IPS-20b (cell line): Measurements from ENCODE around the gene KDM2A.
"Not testable (repeated sequence)": the region's sequence is repeated elsewhere in the genome, so short reads cannot be mapped to it uniquely, and the experiment has no call there.

Experiments used
- H3K27ac ChIP-seq: one replicate; pipeline ENCODE4 v1.5.1; 2013; ENCODE audit warnings: low read length
- H3K27me3 ChIP-seq: 2 replicates; pipeline ENCODE4 v1.6.1; 2013; ENCODE audit warnings: mild to moderate bottlenecking, low read length, inconsistent platforms; ENCODE audit not compliant: insufficient read depth
- H3K36me3 ChIP-seq: 2 replicates; pipeline ENCODE4 v1.6.1; 2013; ENCODE audit warnings: low read depth, mild to moderate bottlenecking, inconsistent platforms, low read length, moderate library complexity; ENCODE audit not compliant: insufficient read depth
- H3K4me1 ChIP-seq: 2 replicates; pipeline ENCODE4 v1.6.1; 2013; ENCODE audit warnings: mild to moderate bottlenecking, control low read depth, inconsistent platforms, low read length, moderate library complexity; ENCODE audit not compliant: insufficient read depth
- H3K4me3 ChIP-seq: 2 replicates; pipeline ENCODE4 v1.5.1; 2013; ENCODE audit warnings: mild to moderate bottlenecking, low read length, inconsistent platforms
- H3K9ac ChIP-seq: 2 replicates; pipeline ENCODE4 v1.6.1; 2013; ENCODE audit warnings: low read depth, mild to moderate bottlenecking, inconsistent platforms, low read length, moderate library complexity
- H3K9me3 ChIP-seq: 2 replicates; pipeline ENCODE4 v1.6.1; 2013; ENCODE audit warnings: mild to moderate bottlenecking, low read depth, low read length, inconsistent platforms; ENCODE audit not compliant: insufficient read depth

KDM2A gene

DNA sequence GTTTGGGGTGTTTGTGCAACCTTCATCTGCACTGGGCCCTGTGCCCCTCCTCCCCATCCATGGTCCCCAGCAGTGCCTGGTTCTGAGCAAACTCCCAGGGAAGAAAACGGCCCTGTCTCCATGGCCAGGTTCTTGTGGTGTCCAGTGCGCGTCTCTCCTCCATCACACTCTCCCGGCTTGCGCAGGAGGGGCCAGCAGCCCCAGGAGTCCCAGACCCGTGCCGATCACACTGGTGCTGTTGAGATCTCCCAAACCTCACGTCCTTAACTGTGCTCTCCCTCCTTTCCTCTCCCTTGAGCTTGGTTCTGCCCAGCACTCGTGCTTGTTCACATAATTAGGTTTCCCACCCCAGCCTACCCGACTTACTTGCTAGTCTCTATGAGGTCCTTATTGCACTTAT lies 136.3 kb downstream of the KDM2A start:
- Histone ChIP-seq H3K9ac (no peak overlapping the region), H3K27ac (no peak overlapping the region), H3K36me3 (peaks cover 70% of the 10 kb centered on the region), H3K4me1 (no peaks in the 10 kb centered on the region), H3K9me3 (no peaks in the 10 kb centered on the region), H3K27me3 (peaks cover under 1% of the 10 kb centered on the region; the same call in 1 of the 2 replicates), H3K4me3 (no peak overlapping the region)

DNA sequence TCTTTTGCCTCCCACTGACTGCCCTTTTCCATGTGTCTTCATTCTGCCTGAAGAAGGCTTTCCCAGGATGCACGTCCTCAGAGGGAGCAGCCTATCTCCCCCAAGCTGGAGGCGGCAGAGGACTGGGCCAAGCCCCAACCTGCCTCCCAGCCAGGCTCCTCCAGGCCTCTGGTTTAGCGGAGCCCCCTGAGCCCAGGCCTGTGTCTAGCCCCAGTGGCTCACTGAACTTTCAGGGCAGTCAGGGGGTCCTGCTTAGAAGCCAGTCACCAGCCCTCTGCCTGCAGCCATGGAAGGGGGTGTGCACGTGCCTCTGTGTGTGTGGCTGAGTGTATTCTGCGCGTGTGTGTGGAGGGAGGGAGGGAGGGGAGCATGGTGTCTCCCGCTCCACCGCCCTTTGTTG lies 136.8 kb downstream of the KDM2A start:
- Histone ChIP-seq H3K27me3 (peaks cover 5% of the 10 kb centered on the region), H3K9me3 (no peaks in the 10 kb centered on the region), H3K27ac (no peak overlapping the region), H3K4me1 (no peaks in the 10 kb centered on the region), H3K4me3 (no peak overlapping the region), H3K9ac (no peak overlapping the region), H3K36me3 (peaks cover 65% of the 10 kb centered on the region)

DNA sequence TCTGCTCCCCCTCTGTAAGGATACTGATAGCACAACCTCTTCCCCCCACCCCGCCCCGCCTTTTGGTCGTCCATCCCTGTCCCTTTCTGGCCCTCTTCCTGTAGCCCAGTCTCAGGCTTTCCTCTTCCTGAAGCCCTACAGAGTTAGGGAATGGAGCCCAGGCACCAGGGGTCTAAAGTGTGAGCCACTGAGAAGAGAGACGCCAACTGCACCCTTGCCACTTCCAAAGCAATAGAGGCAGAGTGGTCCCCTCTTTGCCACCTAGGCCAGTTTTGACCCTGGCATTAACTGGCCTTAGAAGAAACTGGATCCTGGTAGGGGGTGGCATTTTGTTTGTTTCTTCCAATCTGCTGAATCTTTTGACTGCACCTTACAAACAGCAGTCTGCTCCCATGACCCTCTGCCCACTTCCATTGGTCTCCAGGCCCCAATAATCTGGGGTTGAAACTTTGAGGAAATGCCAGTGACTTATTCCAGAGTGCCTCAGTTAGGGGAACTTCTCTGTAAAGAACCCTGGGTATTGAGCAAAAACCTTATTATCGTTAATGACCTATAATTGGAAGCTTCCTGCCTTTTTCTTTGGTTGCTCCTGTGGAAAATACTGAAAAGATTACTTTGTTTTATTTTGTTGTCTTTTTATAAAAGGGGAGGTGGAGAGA lies 137.5 kb downstream of the KDM2A start:
- no peaks in the 10 kb centered on the region for H3K9me3 ChIP-seq
- H3K4me3 ChIP-seq, result no peak overlapping the region
- H3K9ac ChIP-seq, result no peak overlapping the region
- H3K27ac ChIP-seq, result no peak overlapping the region
- H3K36me3 ChIP-seq, result peaks cover 58% of the 10 kb centered on the region
- H3K27me3 ChIP-seq, result peaks cover 5% of the 10 kb centered on the region
- no peaks in the 10 kb centered on the region for H3K4me1 ChIP-seq

DNA sequence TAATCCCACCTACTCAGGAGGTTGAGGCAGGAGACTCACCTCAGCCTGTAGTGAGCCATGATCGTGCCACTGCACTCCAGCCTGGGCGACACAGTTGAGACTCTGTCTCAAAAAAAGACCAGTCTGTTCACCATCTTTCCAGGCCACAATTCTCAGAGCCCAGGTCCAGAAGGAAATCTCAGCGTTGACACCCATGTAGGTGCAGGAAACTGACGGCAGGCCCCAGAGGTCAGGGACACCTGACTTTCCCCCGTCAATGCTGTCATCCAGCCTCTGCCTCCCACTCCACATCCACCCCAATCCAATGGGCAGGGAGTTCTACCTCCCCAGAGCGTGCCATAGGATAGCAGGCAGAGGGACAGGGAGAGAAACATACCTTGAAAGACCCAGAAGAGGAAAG lies 141.3 kb downstream of the KDM2A start:
- no peaks in the 10 kb centered on the region for H3K9me3 ChIP-seq
- H3K27ac ChIP-seq, result no peak overlapping the region
- peaks cover 20% of the 10 kb centered on the region for H3K36me3 ChIP-seq
- peaks cover 25% of the 10 kb centered on the region for H3K27me3 ChIP-seq
- H3K4me3 ChIP-seq, result no peak overlapping the region
- no peak overlapping the region for H3K9ac ChIP-seq
- H3K4me1 ChIP-seq, result peaks cover 2% of the 10 kb centered on the region; the same call in 1 of the 2 replicates

DNA sequence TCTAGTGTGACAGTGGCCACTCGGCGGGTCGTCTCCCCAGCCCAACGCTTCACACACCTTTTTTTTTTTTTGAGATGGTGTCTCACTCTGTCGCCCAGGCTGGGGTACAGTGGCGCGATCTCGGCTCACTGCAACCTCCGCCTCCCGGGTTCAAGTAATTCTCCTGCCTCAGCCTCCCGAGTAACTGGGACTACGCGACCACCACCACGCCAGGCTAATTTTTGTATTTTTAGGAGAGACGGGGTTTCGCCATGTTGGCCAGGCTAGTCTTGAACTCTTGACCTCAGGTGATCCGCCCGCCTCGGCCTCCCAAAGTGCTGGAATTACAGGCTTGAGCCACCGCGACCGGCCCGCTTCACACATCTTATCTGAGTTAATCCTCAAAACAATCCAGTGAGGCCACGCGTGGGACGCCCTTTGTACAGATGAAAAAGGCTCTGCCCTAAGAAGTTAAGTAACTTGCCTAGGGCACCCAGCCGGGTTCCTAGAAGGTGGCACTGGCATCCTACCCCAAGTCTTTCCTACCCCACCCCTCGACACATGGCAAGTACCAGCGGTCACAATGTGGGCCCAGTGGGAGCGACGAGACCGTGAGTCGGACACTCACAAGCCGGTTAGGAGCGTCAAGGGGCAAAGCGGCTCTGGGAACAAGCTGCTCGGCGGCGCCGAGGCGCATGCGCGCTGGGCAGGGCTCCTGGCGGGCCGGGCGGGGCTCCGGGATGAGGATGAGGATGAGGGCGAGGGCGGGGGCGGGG lies 142.0 kb downstream of the KDM2A start:
- H3K4me3 ChIP-seq, result peak overlapping the region; percentile 70
- not testable (repeated sequence) for H3K9me3 ChIP-seq, H3K4me1 ChIP-seq, H3K27ac ChIP-seq, H3K9ac ChIP-seq
- H3K27me3 ChIP-seq, result peaks cover 31% of the 10 kb centered on the region
- peaks cover 13% of the 10 kb centered on the region for H3K36me3 ChIP-seq

GRCh38 chr11:67261640-67261945 lies 142.5 kb downstream of the KDM2A start:
- H3K4me3 ChIP-seq, result peak overlapping the region; percentile 70; the same call in 1 of the 2 replicates
- H3K27me3 ChIP-seq, result peaks cover 31% of the 10 kb centered on the region
- H3K9ac ChIP-seq, result no peak overlapping the region
- no peak overlapping the region for H3K27ac ChIP-seq
- H3K36me3 ChIP-seq, result peaks cover 8% of the 10 kb centered on the region
- H3K4me1 ChIP-seq, result peaks cover 2% of the 10 kb centered on the region; the same call in 1 of the 2 replicates
- no peaks in the 10 kb centered on the region for H3K9me3 ChIP-seq

- Histone ChIP-seq H3K9ac (no peak overlapping the region), H3K27ac (no peak overlapping the region), H3K4me3 (peak overlapping the region; percentile 70; the same call in 1 of the 2 replicates)
Observed at GRCh38 chr11:67261946-67262681, 143.1 kb downstream of the KDM2A start.

GRCh38 chr11:67262731-67263675 lies 143.9 kb downstream of the KDM2A start:
- Histone ChIP-seq H3K27me3 (peaks cover 31% of the 10 kb centered on the region), H3K27ac (no peak overlapping the region), H3K9me3 (no peaks in the 10 kb centered on the region), H3K9ac (no peak overlapping the region), H3K36me3 (peaks cover 4% of the 10 kb centered on the region; the same call in 1 of the 2 replicates), H3K4me1 (peaks cover 2% of the 10 kb centered on the region; the same call in 1 of the 2 replicates), H3K4me3 (no peak overlapping the region)

More at GRCh38 chr11:67261946-67262681, 143.1 kb downstream of the KDM2A start:
- H3K9me3 ChIP-seq, result no peaks in the 10 kb centered on the region
- H3K27me3 ChIP-seq, result peaks cover 31% of the 10 kb centered on the region
- H3K4me1 ChIP-seq, result peaks cover 2% of the 10 kb centered on the region; the same call in 1 of the 2 replicates
- H3K36me3 ChIP-seq, result peaks cover 3% of the 10 kb centered on the region; the same call in 1 of the 2 replicates

GRCh38 chr11:67264260-67264659 lies 145.2 kb downstream of the KDM2A start:
- H3K27me3 ChIP-seq, result peaks cover 31% of the 10 kb centered on the region
- H3K9me3 ChIP-seq, result no peaks in the 10 kb centered on the region
- H3K9ac ChIP-seq, result no peak overlapping the region
- H3K4me3 ChIP-seq, result no peak overlapping the region
- H3K27ac ChIP-seq, result no peak overlapping the region
- peaks cover 2% of the 10 kb centered on the region; the same call in 1 of the 2 replicates for H3K4me1 ChIP-seq
- peaks cover 14% of the 10 kb centered on the region; the same call in 1 of the 2 replicates for H3K36me3 ChIP-seq

DNA sequence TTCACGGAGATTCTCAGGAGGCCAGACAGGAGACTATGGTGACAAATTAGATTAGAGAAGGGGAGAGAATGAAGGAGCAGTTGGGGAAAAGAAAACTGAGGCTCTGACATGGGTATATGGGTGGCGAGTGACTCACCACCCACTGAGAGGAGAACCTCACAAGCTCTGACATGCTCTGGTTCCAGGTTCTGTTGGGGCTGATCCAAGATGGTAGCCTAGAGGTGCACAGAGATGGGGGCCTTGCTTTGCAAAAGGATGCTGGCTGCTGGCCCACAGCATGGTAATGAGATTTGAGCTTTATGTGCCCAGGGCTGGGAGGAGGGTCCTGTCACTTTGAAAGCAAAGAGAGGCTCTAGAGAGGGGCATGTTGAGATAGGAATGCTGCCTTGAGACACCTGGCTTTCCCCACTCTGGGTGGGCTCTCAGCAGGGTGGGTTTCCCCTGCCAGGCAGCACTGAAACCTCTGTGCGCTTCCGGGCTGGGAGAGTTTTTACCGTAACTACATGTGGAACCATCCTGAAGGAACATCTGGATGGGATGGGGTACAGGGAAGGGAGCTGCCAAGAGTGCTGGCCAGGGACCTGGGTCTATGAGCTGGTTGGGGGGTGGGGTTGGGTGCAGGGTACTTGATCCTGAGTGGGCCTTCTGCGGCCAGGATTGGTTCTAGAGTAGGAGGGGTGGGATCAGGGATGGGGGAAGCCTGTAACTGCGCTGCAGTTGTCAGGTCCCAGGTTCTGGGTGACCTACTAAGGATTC lies 146.0 kb downstream of the KDM2A start:
- Histone ChIP-seq H3K9me3 (no peaks in the 10 kb centered on the region), H3K4me3 (no peak overlapping the region), H3K9ac (no peak overlapping the region), H3K27ac (no peak overlapping the region), H3K27me3 (peaks cover 31% of the 10 kb centered on the region), H3K36me3 (peaks cover 15% of the 10 kb centered on the region; the same call in 1 of the 2 replicates), H3K4me1 (peaks cover 8% of the 10 kb centered on the region)
